Glomerular endothelial cell (primary cell): ENCODE results near the gene MED10. TPM values are rescaled to one million over a fixed set of nuclear protein-coding genes. Genes with fewer than 3 reads are reported as not detected.
A peak's percentile ranks its signal among the peaks of the same experiment; 100 is the strongest.

Experiments used
- DNase-seq: peaks from one replicate; pipeline ENCODE4 v3.0.0-alpha.2; 2011; ENCODE audit warnings: low read depth, low spot score; ENCODE audit errors: extremely low read depth
- total RNA-seq: library from RNA; depleted of rRNA; stranded (reverse); fragments of >200 nt; gene quantifications from 2 replicates; pipeline ENCODE4 v1.2.3, GENCODE V29; 2015

Gene MED10, protein sequence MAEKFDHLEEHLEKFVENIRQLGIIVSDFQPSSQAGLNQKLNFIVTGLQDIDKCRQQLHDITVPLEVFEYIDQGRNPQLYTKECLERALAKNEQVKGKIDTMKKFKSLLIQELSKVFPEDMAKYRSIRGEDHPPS
- total RNA-seq = 24.7 and 30.7 TPM in 2 replicates

DNA sequence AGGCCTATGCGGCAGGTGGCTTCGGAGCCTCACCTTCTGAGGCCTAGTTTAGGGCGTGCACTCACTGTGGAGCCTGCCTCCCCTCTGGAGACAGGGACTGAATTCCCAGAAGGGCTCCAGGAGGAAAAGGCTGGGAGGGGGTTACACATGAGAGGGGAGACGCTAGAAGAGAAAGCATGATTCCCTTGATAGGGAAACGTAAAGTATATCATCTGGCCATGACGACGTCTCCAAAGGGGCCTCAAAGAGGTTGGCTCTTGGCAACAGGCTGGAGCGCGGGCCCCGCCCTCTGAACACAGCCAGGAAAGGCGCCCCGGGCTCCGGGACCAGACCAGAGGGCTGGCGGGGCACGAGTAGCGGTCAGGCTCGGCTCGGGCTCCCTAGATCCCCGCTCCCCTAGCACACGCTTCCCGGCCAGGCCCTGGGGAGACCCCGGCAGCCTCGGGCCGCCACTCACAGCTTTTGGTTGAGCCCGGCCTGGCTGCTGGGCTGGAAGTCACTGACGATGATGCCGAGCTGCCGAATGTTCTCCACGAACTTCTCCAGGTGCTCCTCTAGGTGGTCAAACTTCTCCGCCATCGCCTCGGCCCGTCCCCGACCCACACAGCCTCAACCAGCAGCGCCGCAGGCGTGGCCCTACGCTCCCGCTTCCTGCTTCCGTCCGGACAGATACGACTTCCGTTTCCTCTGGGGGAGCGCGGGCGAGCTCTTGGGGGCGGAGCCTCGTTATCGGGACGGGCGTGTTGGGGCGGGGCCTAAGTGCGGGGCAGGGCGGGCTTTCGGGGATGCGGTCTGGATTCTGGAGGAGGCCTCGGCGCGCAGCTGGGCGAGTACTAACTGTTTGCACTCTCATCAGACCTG lies at the start of gene MED10:
Gene MED10 (minus strand): TSS at position 643 of the 861 bp plus-strand sequence. CDS start 64 bp downstream, at position 579.
- no peak for DNase-seq

DNA sequence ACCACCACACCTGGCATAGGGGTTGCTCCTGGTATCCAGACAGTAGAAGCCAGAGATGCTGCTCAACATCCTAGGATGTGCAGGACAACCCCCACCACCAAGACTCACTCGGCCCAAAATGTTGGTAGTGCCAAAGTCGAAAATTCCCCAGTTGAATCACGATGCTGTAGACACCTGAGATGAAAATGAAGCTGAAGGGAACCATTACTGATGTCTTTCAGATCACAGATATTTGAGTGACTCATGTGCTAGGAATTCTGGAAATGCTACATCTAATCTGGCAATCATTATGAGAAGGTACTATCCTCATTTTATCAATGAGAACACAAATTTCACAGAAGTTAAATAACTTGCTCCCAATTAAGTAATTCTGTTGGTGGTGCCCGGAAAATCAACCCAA lies 49.3 kb upstream of the MED10 start:
- DNase-seq = no peak

DNA sequence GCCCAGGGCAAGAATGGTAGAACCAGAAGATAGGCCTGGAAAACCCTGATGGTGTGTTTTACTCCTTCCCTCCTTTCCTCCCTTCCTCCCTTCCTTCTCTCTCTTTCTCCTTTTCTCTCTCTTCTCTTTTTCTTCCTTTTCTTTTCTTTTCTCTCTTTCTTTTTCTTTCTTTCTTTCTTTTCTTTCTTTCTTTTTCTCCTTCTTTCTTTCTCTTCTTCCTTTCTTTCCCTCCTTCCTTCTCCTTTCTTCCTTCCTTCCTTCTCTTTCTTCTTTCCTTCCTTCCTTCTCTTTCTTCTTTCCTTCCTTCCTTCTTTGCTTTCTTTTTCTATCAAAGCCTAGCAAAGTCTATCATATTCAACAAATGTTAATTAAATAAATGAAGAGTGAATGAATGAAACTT lies 46.4 kb upstream of the MED10 start:
- DNase-seq = no peak

DNA sequence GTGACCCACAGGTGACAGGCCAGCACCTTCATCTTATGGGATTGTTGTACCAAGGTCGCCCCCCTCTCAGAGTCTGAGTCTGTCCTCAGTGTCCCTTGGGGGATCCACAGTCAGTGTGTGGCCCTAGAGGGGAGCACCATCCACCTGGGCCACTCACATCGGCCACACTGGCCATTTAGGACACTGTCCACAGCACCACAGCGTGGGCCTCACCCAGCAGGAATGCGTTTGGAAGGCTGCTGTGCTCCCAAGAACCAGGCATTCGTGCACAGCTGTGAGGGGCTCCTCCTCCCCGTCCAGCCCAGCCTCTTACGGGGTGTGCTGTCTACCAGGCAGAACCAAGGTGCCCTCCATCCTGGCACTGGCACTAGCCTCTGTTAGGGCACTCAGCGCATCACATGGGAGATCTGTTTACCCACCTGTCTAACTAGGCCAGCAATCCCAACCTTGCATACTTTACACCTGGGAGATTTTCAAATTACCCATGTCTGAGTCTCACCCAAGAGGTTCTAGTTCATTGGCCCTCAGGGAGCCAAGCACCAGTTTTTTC lies 45.8 kb upstream of the MED10 start:
- DNase-seq = no peak

DNA sequence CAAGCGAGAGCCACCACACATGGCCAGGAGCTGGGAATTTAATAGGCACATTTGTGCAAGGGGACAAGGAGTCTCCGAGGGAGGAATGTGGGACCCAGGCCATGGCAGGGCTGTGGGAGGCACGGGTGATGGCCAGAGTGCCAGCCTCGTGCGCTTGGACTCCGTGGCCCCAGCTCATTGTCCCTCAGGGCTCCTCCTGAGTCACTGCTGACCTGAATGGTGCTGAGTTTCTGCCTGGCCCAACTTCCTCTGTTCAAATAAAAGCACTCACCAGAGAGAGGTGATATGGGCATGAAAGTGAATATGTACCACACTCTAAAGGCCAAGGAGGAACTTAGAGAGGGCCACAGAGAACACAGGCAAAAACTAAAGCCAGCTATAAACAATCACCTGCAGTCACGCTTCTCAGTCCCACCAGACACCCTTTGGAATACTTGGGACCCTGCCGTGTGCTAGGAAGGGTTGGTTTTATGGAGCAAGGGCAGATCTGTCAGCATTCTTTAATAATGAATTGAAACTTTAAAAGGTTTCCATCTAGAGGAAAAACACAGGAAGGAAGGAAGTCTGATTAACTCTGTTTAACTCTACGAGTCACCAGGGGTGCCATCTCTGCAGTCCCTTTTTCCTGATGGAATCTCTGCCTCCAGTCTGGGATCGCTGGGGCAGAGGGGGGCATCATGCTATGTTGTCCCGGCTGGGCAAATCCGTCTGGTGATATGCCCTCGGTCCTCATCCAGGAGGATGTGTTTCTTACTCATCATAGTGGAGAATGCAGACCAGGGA lies 45.2 kb upstream of the MED10 start:
- no peak for DNase-seq

DNA sequence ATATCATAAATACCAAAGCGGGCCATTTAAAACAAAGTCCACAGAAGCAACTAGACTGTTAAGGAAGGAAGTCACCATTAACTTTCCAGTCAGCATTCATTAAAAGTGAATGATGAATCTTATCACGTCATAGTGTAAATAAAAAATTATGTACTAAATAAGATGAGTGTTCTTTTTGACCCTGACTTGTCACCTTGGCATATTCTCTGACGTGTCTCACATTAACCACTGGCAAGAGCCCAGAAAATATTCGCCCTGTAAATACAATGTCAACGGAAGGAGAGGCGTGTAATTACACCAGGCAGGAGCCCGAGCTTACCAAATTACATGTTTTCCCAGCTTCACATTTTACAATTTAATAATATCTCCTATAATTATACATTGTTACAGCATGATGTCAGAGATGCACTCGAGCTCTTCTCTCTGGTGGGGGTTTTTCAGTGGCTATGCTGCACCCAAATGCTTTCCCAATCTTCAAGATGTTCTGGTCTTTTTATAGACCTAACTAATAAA lies 41.0 kb upstream of the MED10 start:
- peak; percentile 74 for DNase-seq

DNA sequence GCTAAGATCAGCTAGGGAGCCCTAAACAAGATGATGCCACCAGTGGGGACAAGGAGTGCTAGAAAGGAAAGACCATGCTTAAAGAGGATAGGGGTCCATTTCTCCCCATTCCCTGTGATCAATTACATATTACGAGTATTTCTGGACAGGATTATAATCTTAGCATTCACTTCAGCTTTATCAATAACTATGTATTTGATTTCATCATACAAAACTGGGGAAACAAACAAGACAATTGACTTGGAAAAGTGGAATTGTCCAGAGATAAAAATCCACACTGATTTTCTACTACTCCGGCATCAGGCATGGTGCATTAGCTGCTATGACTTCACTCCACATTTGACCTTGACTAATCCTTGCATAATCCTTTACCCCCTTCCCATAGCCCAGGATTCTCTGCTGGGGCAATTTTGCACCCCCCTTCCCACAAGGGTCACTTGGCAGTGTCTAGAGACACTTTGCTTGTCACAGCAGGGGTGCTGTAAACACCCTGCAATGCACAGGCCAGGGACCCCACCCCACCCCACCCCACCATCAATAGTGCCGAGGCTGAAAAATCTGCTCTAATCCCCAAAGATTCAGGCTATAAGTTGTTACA lies 40.4 kb upstream of the MED10 start:
- DNase-seq = no peak

DNA sequence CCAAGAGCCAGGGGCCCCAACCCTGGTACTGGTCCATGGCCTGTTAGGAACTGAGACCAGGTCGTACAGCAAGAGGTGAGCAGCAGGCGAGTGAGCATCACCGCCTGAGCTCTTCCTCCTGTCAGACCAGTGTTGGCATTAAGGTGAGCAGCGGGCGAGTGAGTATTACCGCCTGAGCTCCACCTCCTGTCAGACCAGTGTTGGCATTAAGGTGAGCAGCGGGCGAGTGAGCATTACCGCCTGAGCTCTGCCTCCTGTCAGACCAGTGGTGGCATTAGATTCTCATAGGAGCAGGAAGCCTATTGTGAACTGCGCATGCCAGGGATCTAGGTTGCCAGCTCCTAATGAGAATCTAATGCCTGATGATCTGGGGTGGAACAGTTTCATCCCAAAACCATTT lies 39.3 kb upstream of the MED10 start:
- no peak for DNase-seq

DNA sequence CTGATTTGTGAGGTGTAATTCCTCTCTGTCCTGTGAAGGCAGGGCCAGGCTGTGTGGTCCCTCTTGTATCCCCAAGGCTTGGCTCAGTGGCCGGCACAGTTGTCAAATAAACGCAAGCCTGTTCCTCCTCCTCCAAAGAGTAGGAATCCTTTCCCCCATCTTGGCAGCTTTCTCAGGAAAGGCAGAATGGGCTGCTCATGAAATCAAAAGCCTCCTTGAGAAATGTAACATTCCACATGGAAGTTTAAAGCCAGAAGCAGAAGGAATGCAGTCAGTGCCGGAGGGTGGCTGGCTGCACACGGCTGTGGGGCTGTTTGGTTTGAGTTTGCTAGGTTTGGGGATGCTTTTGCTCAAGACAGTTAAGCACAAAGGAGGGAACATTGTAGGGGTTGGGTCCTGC lies 34.5 kb upstream of the MED10 start:
- DNase-seq = no peak

DNA sequence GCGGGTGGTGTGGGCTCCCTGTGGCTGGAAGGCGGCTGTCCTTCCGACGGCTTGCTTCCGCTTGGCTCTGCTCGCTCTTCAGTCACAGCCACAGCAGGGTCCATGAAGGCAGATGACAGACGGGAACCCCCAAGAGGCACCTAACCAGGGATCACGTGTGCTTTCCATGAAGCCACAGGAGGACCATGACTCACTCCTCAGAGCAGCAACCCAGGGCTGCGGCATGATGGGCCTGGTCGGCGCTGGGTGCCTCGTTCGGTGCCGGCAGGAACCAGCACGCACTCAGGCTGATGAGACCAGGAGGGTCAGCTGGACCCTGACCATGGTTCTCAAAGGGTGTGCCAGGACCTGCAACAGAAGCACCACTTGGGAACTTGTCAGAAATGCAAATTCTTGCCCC lies 32.8 kb upstream of the MED10 start:
- DNase-seq = no peak

DNA sequence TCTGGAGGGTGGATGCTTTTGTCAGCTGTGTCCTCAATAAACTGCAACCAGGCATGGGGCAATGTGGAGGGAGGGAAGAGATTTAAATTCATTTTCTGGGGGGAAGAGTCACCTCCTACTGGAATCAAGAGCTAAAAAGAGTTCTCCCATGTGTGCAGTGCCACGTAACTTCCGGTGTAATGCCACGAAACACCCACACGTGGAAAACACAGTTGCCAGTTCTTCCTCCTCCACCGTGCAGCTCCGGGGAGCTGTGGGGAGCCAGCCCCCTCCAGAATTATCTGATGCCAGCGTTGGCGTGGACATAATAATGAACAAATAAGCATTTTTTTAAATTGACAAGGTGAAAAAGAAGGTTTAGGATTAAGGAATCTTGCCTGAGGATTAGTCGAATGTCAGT lies 32.1 kb upstream of the MED10 start:
- DNase-seq = no peak

DNA sequence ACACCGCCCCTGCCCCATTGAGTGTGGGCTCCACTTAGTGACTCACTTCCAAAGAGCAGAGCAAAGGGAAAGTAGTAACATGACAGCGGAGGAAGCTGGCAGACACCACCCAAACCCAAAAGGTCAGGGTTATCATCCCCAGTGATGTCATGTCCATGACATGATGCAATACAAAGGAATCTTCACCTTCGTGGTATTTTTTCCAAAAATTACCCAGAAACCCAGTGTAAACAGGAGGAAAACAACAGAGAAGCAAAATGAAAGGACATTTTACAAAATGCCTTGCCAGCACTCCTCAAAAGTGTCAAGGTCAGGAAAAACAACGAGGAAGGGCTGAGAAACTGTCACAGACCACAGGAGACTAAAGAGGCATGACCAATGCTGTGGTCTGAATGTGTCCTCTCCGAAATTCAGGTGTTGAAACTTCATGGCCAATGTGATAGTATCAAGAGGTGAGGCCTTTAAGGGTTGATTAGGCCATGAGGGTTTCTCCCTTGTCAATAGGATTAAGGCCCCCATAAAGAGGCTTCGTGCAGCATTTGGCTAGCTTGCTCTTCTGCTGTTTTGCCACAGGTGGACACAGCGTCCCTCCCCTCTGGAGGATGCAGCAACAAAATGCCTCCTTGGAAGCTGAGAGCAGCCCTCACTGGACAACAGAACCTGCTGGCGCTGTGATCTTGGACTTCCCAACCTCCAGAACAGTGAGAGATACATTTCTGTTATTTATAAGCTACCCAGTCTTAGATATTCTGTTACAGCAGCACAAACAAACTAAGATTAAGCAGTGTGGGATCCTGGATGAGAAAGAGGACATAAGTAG lies 30.5 kb upstream of the MED10 start:
- DNase-seq = no peak

DNA sequence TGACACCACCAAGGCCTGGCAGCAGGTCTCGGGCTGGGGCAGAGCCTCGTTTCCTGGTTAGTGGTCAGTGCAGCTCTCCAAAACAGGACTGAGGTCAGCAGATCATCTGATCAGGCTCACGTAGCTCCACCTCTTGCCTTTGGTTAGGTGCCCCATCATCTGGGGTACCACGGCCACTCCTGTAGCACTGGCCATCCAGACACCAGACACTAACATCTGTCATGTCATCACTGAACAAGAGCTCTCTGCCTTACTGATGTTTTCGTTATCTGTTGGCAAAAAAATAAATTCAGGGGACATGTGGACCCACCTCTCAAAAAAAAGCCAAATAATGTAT lies 29.9 kb upstream of the MED10 start:
- DNase-seq = no peak

DNA sequence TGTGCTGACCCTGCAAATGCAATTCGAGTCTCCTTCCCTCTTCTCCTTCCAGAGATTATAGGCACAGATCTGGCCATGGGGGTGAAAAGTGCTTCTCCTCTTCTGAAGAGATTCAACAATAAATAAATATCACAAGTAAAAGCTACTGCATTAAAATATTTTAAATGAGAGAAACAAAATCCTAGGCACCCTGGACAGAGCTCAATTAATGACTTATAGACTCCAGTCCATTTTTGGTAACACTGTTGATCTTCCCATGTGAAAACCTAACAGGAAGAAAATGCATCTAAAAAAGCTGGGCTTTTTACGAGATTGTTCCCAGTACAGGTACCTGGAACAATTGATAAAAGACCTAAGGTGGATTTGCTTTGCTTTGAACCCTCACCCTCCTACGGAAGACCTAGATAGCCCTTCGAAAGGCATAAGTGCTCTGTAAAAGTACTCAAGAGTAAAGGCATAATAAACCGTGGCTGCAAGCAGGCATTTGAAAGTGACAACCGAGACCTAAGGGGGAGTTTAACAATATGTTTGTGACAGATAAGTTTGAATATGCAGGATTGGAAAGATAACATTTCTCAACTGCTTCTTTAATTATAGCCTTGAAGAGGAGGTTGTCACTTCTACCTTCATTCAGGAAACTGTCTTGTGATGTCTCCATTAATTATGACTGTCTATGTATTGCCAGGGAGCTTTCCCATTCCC lies 29.4 kb upstream of the MED10 start:
- no peak for DNase-seq

DNA sequence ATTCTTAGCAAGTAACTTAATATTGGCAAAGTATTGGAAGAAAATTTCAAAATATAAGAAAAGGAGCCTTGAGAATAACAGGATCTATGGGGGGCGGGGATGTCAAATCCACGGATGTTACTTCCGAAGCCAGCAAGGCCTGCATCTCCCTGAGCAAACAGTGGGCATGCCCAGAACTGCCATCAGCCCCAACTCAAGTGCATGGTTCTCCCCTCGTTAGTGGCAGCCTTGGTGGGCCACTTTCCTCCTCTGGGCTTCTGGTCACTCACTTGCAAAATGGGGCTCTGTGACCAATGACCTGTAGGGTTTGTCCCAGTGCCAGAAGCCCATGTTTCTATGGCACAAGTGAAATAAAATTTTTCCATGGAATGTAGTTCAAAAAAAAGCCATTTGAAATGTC lies 27.2 kb upstream of the MED10 start:
- no peak for DNase-seq

DNA sequence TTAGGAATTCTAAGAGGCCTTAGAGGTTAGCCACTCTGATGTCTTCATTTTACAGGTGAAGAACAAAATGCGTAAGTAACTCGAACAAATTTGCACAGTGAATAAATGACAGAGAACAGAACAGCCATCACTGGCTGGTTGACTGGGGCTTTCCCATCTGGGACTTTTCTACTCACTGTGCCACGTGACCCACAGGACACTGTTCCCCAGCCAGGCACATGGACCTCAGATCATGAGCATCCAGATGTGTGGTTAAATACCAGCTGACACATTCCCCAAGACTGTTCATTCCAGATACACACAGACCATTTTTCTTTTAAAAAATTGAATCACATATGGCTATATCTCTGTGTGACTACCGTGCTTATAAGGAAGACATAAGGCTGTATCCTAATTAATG lies 25.8 kb upstream of the MED10 start:
- DNase-seq = no peak

DNA sequence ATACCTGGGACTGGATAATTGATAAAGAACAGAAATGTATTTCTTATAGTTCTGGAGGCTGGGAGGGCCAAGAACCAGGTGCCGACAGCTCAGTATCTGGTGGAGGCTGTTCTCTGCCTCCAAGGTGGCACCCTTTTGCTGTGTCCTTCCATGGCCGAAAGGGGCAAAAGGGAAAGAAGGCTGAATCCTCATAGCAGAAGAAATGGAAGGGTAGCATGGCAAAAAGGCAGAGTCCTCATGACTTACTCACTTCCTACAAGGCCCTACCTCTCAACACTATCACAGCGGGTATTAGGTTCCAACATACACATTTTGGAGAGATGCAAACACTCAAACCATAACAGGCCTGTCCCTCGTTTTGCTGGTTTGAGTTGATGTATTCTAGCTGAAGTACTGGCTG lies 25.1 kb upstream of the MED10 start:
- no peak for DNase-seq

DNA sequence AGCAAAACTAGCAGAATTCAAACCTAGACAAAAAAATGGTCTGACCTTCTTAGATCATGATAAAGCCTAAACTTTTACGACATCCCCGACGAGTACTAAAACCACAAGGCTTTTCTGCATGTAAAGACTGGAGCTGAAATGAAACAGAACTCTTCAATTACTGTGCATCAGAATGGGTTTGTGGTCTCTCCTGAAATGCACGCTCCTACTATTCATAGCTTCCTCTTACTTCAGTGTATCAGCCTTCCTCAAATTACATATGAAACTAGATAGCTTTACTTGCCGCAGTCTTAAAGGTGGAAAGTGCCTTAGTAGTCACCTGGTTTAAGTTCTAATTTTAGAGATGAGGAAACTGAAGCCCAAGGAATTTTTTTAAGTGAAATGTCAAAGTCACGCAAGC lies 24.6 kb upstream of the MED10 start:
- no peak for DNase-seq

DNA sequence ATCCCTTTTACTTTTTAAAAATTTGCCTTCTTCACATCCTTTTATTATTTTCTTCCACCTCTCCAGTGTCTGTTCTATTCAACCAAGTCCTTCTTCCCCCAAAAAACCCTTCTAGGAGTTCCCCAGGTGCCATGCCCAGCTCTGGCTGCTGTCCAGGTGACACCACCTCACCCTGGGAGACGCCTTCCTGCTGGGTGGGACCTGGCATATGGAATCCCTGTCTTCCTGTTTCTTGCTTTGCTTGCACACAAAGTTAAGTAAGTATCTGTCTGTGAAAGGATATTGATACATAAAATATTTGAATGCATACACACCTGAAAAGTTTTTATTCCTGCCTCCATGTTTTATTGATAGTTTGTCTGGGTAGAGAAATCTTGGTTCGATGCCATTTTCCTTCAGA lies 23.1 kb upstream of the MED10 start:
- no peak for DNase-seq
